Lower leg skin (tissue), 4 donors: ENCODE measurements around the gene YAE1. TPM values are rescaled to one million over a fixed set of nuclear protein-coding genes. Genes with fewer than 3 reads are reported as not detected.

Source experiments
- DNase-seq, 2 donors: peaks; one replicate each; pipeline ENCODE4 v3.0.0-alpha.2; 2019; ENCODE audit warnings: low spot score in 2 of 2
- H3K4me3 ChIP-seq: fragments of 200-600 bp; sonication (generic); 2 replicates; pipeline ENCODE4 v1.5.1; 2017; ENCODE audit warnings: mild to moderate bottlenecking, low read depth; ENCODE audit not compliant: poor library complexity, severe bottlenecking
- CTCF ChIP-seq, 3 donors: fragments of 450-650 bp; IDR thresholded peaks; one replicate each; pipeline ENCODE4 v1.5.1; 2016; ENCODE audit warnings: antibody characterized with exemption in 3 of 3, mild to moderate bottlenecking in 3 of 3, moderate library complexity in 2 of 3
- POLR2A ChIP-seq, 2 donors: fragments of 450-650 bp; IDR thresholded peaks; one replicate each; pipeline ENCODE4 v1.6.1; 2016 to 2017; ENCODE audit warnings: antibody characterized with exemption in 2 of 2, mild to moderate bottlenecking in 1 of 2, moderate library complexity in 1 of 2
- WGBS, 2 donors: methylation state at CpG; one replicate each; pipeline ENCODE4 v1.1.5; 2018; 5-methylcytosine and 5-hydroxymethylcytosine counted together
- intact Hi-C: fragments of 100-400 bp; cut with DNase I; formaldehyde crosslinking; loops from one replicate; pipeline ENCODE4 v1.15.0; 2023; ENCODE audit warnings: low total_unique reads
- total RNA-seq, 4 donors: library from RNA; depleted of rRNA; stranded (reverse); fragments of >200 nt; gene quantifications; one replicate each; pipeline ENCODE4 v1.1.0, GENCODE V29; 2016

The YAE1 gene
- total RNA-seq, 4 donors from 2014 or later: 13.2 to 18.4 (median 14.4) TPM

GRCh38 chr7:39607865-39608264 is 41.7 kb downstream of the YAE1 start:
- no peak for DNase-seq
- 81 to 92% methylated on average over 2 of the region's 2 CpGs for WGBS, 2 donors
- no peak overlapping the region for H3K4me3 ChIP-seq
- intact Hi-C loops: no loop called here
- TF ChIP-seq POLR2A (IDR thresholded peaks at IDR 0.05): no peak
- TF ChIP-seq CTCF (IDR thresholded peaks at IDR 0.05): no peak

- no peak for TF ChIP-seq POLR2A (IDR thresholded peaks at IDR 0.05)
- TF ChIP-seq CTCF (IDR thresholded peaks at IDR 0.05): no peak
- H3K4me3 ChIP-seq: no peak overlapping the region
- 65 to 67% methylated on average over 3 of the region's 3 CpGs for WGBS, 2 donors
- no peak for DNase-seq
- intact Hi-C loops: no loop called here
These were observed 42.1 kb downstream of the YAE1 start for GRCh38 chr7:39608278-39608677.

GRCh38 chr7:39609113-39609934 is 43.1 kb downstream of the YAE1 start:
- no peak for DNase-seq
- 1 to 11% methylated on average over 26 to 33 of the region's 36 CpGs for WGBS, 2 donors
- TF ChIP-seq POLR2A (IDR thresholded peaks at IDR 0.05): no peak
- TF ChIP-seq CTCF (IDR thresholded peaks at IDR 0.05): no peak
- H3K4me3 ChIP-seq: peak overlapping the region; percentile 3
- intact Hi-C loops: no loop called here

- DNase-seq: no peak
- no peak for TF ChIP-seq CTCF (IDR thresholded peaks at IDR 0.05)
- TF ChIP-seq POLR2A (IDR thresholded peaks at IDR 0.05): no peak
- intact Hi-C loops: no loop called here
- H3K4me3 ChIP-seq: peak overlapping the region; percentile 3
- whole genome bisulfite sequencing, 2 donors: 54 to 70% methylated on average over 5 of the region's 5 CpGs
These were observed 43.7 kb downstream of the YAE1 start for GRCh38 chr7:39609935-39610263.

- no peak overlapping the region for H3K4me3 ChIP-seq
- TF ChIP-seq POLR2A (IDR thresholded peaks at IDR 0.05) (no peak), CTCF (IDR thresholded peaks at IDR 0.05) (no peak)
- intact Hi-C loops: no loop called here
- no peak for DNase-seq
- 74% methylated on average over 4 of the region's 4 CpGs for WGBS, 2 donors
These were observed 47.4 kb downstream of the YAE1 start for GRCh38 chr7:39613577-39613976.

GRCh38 chr7:39614299-39614698 is 48.1 kb downstream of the YAE1 start:
- DNase-seq: no peak
- WGBS, 2 donors: 86 to 100% methylated on average over 2 of the region's 2 CpGs
- intact Hi-C loops: no loop called here
- TF ChIP-seq CTCF (IDR thresholded peaks at IDR 0.05) (no peak), POLR2A (IDR thresholded peaks at IDR 0.05) (no peak)
- H3K4me3 ChIP-seq: no peak overlapping the region
